ENCODE results near the gene NAA25. TPM values are rescaled to one million over a fixed set of nuclear protein-coding genes. Genes with fewer than 3 reads are reported as not detected.

Gene NAA25
- total and polyA plus RNA-seq, 7 donors = 10.9 to 46.5 (median 28.1) TPM

GRCh38 chr12:111993292-111994150 is 115.1 kb downstream of the NAA25 start:
- intact Hi-C loops (cut with DNase I) = no loop called here
- H3K9me3 ChIP-seq = no peaks in the 10 kb centered on the region
- no peaks in the 10 kb centered on the region for H3K27me3 ChIP-seq (ENCODE audit: insufficient read depth in 3 of 3, low read length in 2 of 3)
- TF ChIP-seq CTCF (IDR thresholded peaks at IDR 0.05) = no peak
- DNase-seq (no peak), ATAC-seq (no peak)
- H3K4me1 ChIP-seq = no peaks in the 10 kb centered on the region
- no peak overlapping the region for H3K4me3 ChIP-seq
- WGBS, 3 donors = 83 to 86% (median 84%) methylated on average over 2 of the region's 2 CpGs
- no peak overlapping the region for H3K27ac ChIP-seq
- peaks cover 0 to 23% of the 10 kb centered on the region in 2 donors for H3K36me3 ChIP-seq (ENCODE audit: insufficient read depth in 1 of 2, low read depth in 1 of 2)

- H3K27ac ChIP-seq = no peak overlapping the region
- DNase-seq = no peak
- H3K4me1 ChIP-seq = no peaks in the 10 kb centered on the region
- WGBS, 3 donors = 71 to 75% (median 74%) methylated on average over 6 of the region's 6 CpGs
- TF ChIP-seq CTCF (IDR thresholded peaks at IDR 0.05) = no peak
- no peak for ATAC-seq
- H3K9me3 ChIP-seq = no peaks in the 10 kb centered on the region
- H3K4me3 ChIP-seq = no peak overlapping the region
- H3K36me3 ChIP-seq (ENCODE audit: insufficient read depth in 1 of 2, low read depth in 1 of 2) = peaks cover 0 to 23% of the 10 kb centered on the region in 2 donors
- intact Hi-C loops (cut with DNase I) = no loop called here
- H3K27me3 ChIP-seq (ENCODE audit: insufficient read depth in 3 of 3, low read length in 2 of 3) = no peaks in the 10 kb centered on the region
Measured at GRCh38 chr12:111992464-111992863, 116.1 kb downstream of the NAA25 start.

GRCh38 chr12:111991946-111992345 is 116.6 kb downstream of the NAA25 start:
- TF ChIP-seq CTCF (IDR thresholded peaks at IDR 0.05) = no peak
- H3K27ac ChIP-seq = no peak overlapping the region
- no peaks in the 10 kb centered on the region for H3K27me3 ChIP-seq (ENCODE audit: insufficient read depth in 3 of 3, low read length in 2 of 3)
- peaks cover 0 to 23% of the 10 kb centered on the region in 2 donors for H3K36me3 ChIP-seq (ENCODE audit: insufficient read depth in 1 of 2, low read depth in 1 of 2)
- ATAC-seq (no peak), DNase-seq (no peak)
- intact Hi-C loops (cut with DNase I) = no loop called here
- H3K4me1 ChIP-seq = no peaks in the 10 kb centered on the region
- no peaks in the 10 kb centered on the region for H3K9me3 ChIP-seq
- 78 to 93% (median 88%) methylated on average over 3 to 4 of the region's 4 CpGs for WGBS, 3 donors
- no peak overlapping the region for H3K4me3 ChIP-seq

- whole genome bisulfite sequencing, 3 donors = 94 to 97% (median 95%) methylated on average over 2 of the region's 2 CpGs
- TF ChIP-seq CTCF (IDR thresholded peaks at IDR 0.05) = no peak
- no peaks in the 10 kb centered on the region for H3K9me3 ChIP-seq
- intact Hi-C loops (cut with DNase I) = no loop called here
- ATAC-seq = no peak
- no peak overlapping the region for H3K4me3 ChIP-seq
- no peak for DNase-seq
- no peaks in the 10 kb centered on the region for H3K27me3 ChIP-seq (ENCODE audit: insufficient read depth in 3 of 3, low read length in 2 of 3)
- H3K36me3 ChIP-seq (ENCODE audit: insufficient read depth in 1 of 2, low read depth in 1 of 2) = peaks cover 0 to 23% of the 10 kb centered on the region in 2 donors
- H3K27ac ChIP-seq = no peak overlapping the region
- H3K4me1 ChIP-seq = no peaks in the 10 kb centered on the region
Measured at GRCh38 chr12:111991535-111991934, 117.0 kb downstream of the NAA25 start.
